Measurements from ENCODE around the gene TBC1D9.

DNA sequence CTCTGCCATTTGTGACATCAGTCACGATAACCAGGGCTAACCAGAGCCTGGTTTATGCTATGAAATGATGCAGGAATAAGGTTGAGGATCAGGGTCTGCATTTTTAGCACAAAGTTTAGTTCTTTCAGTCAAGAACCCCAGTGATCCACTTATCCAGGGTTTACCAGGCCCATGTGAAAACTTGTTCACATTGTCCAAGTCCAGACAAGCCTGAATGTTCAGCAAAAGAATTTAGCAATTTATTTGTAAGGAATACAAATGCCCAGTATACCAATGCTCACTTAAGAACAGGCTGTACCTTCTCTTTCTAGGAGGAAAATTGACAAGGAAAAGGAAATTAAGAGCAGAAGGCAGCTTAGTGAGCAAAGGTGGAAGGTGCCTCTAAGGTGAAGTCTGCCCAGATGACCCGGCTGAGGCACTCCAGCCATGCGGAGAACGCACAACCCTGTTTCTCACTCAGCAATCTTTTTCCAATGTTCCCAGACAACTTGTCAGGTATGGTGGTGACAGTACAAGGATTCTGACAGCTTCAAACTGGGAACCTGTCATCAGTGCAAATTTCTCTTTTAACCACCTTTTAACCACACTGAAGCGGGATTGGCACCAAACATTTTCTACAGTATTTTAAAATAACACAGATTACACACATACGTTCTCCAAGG is 54.0 kb downstream of the TBC1D9 start:
- TF ChIP-seq, protein P1, sequence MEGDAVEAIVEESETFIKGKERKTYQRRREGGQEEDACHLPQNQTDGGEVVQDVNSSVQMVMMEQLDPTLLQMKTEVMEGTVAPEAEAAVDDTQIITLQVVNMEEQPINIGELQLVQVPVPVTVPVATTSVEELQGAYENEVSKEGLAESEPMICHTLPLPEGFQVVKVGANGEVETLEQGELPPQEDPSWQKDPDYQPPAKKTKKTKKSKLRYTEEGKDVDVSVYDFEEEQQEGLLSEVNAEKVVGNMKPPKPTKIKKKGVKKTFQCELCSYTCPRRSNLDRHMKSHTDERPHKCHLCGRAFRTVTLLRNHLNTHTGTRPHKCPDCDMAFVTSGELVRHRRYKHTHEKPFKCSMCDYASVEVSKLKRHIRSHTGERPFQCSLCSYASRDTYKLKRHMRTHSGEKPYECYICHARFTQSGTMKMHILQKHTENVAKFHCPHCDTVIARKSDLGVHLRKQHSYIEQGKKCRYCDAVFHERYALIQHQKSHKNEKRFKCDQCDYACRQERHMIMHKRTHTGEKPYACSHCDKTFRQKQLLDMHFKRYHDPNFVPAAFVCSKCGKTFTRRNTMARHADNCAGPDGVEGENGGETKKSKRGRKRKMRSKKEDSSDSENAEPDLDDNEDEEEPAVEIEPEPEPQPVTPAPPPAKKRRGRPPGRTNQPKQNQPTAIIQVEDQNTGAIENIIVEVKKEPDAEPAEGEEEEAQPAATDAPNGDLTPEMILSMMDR (IDR thresholded peaks at IDR 0.05; ENCODE audit: low read length), result no peak
- no peak for TF ChIP-seq EZH2 (IDR thresholded peaks at IDR 0.05; ENCODE audit: borderline replicate concordance, low read length)
